ENCODE results near the gene RNF220. TPM values are rescaled to one million over a fixed set of nuclear protein-coding genes. Genes with fewer than 3 reads are reported as not detected.
A peak's percentile ranks its signal among the peaks of the same experiment; 100 is the strongest.

RNF220 gene
- total RNA-seq, 1 donor from 2014 or later, result 47.1 TPM

- no peak overlapping the region for H3K9ac ChIP-seq (ENCODE audit: low read length)
- H4K20me1 ChIP-seq (ENCODE audit: insufficient read depth, low read length), result no peaks in the 10 kb centered on the region
- no peak overlapping the region for H3K27ac Mint-ChIP-seq (ENCODE audit: unreplicated experiment)
- DNase-seq (ENCODE audit: low read depth) (peak; percentile 37), FAIRE-seq (peak; percentile 26)
- peaks cover under 1% of the 10 kb centered on the region for H3K9me3 Mint-ChIP-seq (ENCODE audit: unreplicated experiment)
- H3K27ac ChIP-seq (ENCODE audit: low read depth, low read length), result no peak overlapping the region
- no peaks in the 10 kb centered on the region for H3K36me3 ChIP-seq (ENCODE audit: insufficient read depth, low read length)
- H3K27me3 ChIP-seq (ENCODE audit: insufficient read depth, low read length), result no peaks in the 10 kb centered on the region
- peaks cover 23% of the 10 kb centered on the region for H3K4me1 Mint-ChIP-seq (ENCODE audit: low read depth, unreplicated experiment)
- peak overlapping the region; percentile 51 for H3K4me2 ChIP-seq (ENCODE audit: low read length)
- TF ChIP-seq EZH2 (IDR thresholded peaks at IDR 0.05; ENCODE audit: insufficient read depth, low read length), result no peak
- TF ChIP-seq, protein P1, sequence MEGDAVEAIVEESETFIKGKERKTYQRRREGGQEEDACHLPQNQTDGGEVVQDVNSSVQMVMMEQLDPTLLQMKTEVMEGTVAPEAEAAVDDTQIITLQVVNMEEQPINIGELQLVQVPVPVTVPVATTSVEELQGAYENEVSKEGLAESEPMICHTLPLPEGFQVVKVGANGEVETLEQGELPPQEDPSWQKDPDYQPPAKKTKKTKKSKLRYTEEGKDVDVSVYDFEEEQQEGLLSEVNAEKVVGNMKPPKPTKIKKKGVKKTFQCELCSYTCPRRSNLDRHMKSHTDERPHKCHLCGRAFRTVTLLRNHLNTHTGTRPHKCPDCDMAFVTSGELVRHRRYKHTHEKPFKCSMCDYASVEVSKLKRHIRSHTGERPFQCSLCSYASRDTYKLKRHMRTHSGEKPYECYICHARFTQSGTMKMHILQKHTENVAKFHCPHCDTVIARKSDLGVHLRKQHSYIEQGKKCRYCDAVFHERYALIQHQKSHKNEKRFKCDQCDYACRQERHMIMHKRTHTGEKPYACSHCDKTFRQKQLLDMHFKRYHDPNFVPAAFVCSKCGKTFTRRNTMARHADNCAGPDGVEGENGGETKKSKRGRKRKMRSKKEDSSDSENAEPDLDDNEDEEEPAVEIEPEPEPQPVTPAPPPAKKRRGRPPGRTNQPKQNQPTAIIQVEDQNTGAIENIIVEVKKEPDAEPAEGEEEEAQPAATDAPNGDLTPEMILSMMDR (IDR thresholded peaks at IDR 0.05; ENCODE audit: insufficient read depth, low read depth, low read length), result no peak
- H3K79me2 ChIP-seq (ENCODE audit: insufficient read depth, low read length), result no peaks in the 10 kb centered on the region
- H3K9me3 ChIP-seq (ENCODE audit: insufficient read depth, low read depth, low read length), result no peaks in the 10 kb centered on the region
- H2AFZ ChIP-seq (ENCODE audit: low read depth, low read length), result no peak overlapping the region
- H3K4me3 Mint-ChIP-seq (ENCODE audit: unreplicated experiment), result no peak overlapping the region
- H3K4me1 ChIP-seq (ENCODE audit: insufficient read depth, low read length), result peaks cover 26% of the 10 kb centered on the region
- H3K4me3 ChIP-seq (ENCODE audit: insufficient read depth, low read depth, low read length), result no peak overlapping the region
- no peaks in the 10 kb centered on the region for H3K27me3 Mint-ChIP-seq (ENCODE audit: low read depth, unreplicated experiment)
- peaks cover 10% of the 10 kb centered on the region for H3K36me3 Mint-ChIP-seq (ENCODE audit: low read depth, unreplicated experiment)
These were observed 271.6 kb downstream of the RNF220 start for GRCh38 chr1:44676484-44677200.

GRCh38 chr1:44677201-44677766, 272.2 kb downstream of the RNF220 start:
- Mint-ChIP-seq H3K9me3 (ENCODE audit: unreplicated experiment) (peaks cover 3% of the 10 kb centered on the region), H3K36me3 (ENCODE audit: low read depth, unreplicated experiment) (peaks cover 10% of the 10 kb centered on the region), H3K4me3 (ENCODE audit: unreplicated experiment) (no peak overlapping the region), H3K27ac (ENCODE audit: unreplicated experiment) (no peak overlapping the region), H3K27me3 (ENCODE audit: low read depth, unreplicated experiment) (no peaks in the 10 kb centered on the region), H3K4me1 (ENCODE audit: low read depth, unreplicated experiment) (peaks cover 18% of the 10 kb centered on the region)
- FAIRE-seq (no peak), DNase-seq (ENCODE audit: low read depth) (peak; percentile 62)
- Histone ChIP-seq H3K36me3 (ENCODE audit: insufficient read depth, low read length) (no peaks in the 10 kb centered on the region), H3K27me3 (ENCODE audit: insufficient read depth, low read length) (no peaks in the 10 kb centered on the region), H3K9me3 (ENCODE audit: insufficient read depth, low read depth, low read length) (no peaks in the 10 kb centered on the region), H3K4me3 (ENCODE audit: insufficient read depth, low read depth, low read length) (no peak overlapping the region), H2AFZ (ENCODE audit: low read depth, low read length) (no peak overlapping the region), H3K9ac (ENCODE audit: low read length) (no peak overlapping the region), H3K27ac (ENCODE audit: low read depth, low read length) (no peak overlapping the region), H3K79me2 (ENCODE audit: insufficient read depth, low read length) (no peaks in the 10 kb centered on the region), H3K4me2 (ENCODE audit: low read length) (no peak overlapping the region), H3K4me1 (ENCODE audit: insufficient read depth, low read length) (peaks cover 21% of the 10 kb centered on the region), H4K20me1 (ENCODE audit: insufficient read depth, low read length) (no peaks in the 10 kb centered on the region)
- TF ChIP-seq, protein P1 (IDR thresholded peaks at IDR 0.05; ENCODE audit: insufficient read depth, low read depth, low read length), result peak; percentile 51
- no peak for TF ChIP-seq EZH2 (IDR thresholded peaks at IDR 0.05; ENCODE audit: insufficient read depth, low read length)

DNA sequence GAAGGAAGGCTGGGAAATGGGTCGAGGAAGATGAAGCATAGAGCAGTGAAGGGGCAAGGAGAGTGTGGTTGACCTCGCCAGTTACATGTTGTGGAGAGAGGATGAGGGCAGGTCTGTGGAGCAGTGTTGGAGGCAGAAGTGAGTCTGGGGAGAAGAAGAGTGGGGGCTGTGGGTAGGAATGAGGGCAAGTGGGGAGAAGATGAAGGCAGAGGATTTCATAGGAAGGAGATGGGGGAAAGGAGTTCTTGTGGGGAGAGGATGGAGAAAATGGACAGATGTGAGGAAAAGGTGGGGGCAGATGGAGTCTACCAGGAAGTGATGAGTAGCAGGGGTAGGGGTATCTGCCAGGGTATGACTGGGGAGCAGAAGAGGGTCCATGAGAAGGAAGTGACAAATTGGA, 273.1 kb downstream of the RNF220 start:
- Histone ChIP-seq H3K9me3 (ENCODE audit: insufficient read depth, low read depth, low read length) (no peaks in the 10 kb centered on the region), H3K4me3 (ENCODE audit: insufficient read depth, low read depth, low read length) (no peak overlapping the region), H3K27me3 (ENCODE audit: insufficient read depth, low read length) (no peaks in the 10 kb centered on the region), H4K20me1 (ENCODE audit: insufficient read depth, low read length) (no peaks in the 10 kb centered on the region), H2AFZ (ENCODE audit: low read depth, low read length) (no peak overlapping the region), H3K4me2 (ENCODE audit: low read length) (no peak overlapping the region), H3K4me1 (ENCODE audit: insufficient read depth, low read length) (peaks cover 13% of the 10 kb centered on the region), H3K36me3 (ENCODE audit: insufficient read depth, low read length) (no peaks in the 10 kb centered on the region), H3K9ac (ENCODE audit: low read length) (no peak overlapping the region), H3K27ac (ENCODE audit: low read depth, low read length) (no peak overlapping the region), H3K79me2 (ENCODE audit: insufficient read depth, low read length) (no peaks in the 10 kb centered on the region)
- TF ChIP-seq, protein P1 (IDR thresholded peaks at IDR 0.05; ENCODE audit: insufficient read depth, low read depth, low read length), result no peak
- TF ChIP-seq EZH2 (IDR thresholded peaks at IDR 0.05; ENCODE audit: insufficient read depth, low read length), result no peak
- Mint-ChIP-seq H3K27ac (ENCODE audit: unreplicated experiment) (no peak overlapping the region), H3K9me3 (ENCODE audit: unreplicated experiment) (peaks cover 6% of the 10 kb centered on the region), H3K27me3 (ENCODE audit: low read depth, unreplicated experiment) (no peaks in the 10 kb centered on the region), H3K36me3 (ENCODE audit: low read depth, unreplicated experiment) (peaks cover 14% of the 10 kb centered on the region), H3K4me3 (ENCODE audit: unreplicated experiment) (no peak overlapping the region), H3K4me1 (ENCODE audit: low read depth, unreplicated experiment) (peaks cover 10% of the 10 kb centered on the region)
- DNase-seq (ENCODE audit: low read depth) (no peak), FAIRE-seq (no peak)

All from astrocyte (in vitro differentiated cells and primary cell).